SU-DHL-6 (cell line): ENCODE measurements around the gene ZNF701.

Experiments used
- EZH2phosphoT487 ChIP-seq: fragments of 200-600 bp; sonication (generic), shearing (Covaris generic); conservative IDR thresholded peaks from 2 replicates; pipeline ENCODE4 v1.6.1; 2018; ENCODE audit warnings: mild to moderate bottlenecking, antibody characterized with exemption, low read length, moderate library complexity, mixed read lengths
- TF ChIP-seq, protein P1 (sequence below): fragments of 200-600 bp; sonication (generic); IDR thresholded peaks from one replicate; pipeline ENCODE4 v1.5.1; 2017; ENCODE audit warnings: antibody characterized with exemption, mild to moderate bottlenecking, low read length, moderate library complexity; ENCODE audit not compliant: insufficient read depth, poor library complexity, severe bottlenecking

DNA sequence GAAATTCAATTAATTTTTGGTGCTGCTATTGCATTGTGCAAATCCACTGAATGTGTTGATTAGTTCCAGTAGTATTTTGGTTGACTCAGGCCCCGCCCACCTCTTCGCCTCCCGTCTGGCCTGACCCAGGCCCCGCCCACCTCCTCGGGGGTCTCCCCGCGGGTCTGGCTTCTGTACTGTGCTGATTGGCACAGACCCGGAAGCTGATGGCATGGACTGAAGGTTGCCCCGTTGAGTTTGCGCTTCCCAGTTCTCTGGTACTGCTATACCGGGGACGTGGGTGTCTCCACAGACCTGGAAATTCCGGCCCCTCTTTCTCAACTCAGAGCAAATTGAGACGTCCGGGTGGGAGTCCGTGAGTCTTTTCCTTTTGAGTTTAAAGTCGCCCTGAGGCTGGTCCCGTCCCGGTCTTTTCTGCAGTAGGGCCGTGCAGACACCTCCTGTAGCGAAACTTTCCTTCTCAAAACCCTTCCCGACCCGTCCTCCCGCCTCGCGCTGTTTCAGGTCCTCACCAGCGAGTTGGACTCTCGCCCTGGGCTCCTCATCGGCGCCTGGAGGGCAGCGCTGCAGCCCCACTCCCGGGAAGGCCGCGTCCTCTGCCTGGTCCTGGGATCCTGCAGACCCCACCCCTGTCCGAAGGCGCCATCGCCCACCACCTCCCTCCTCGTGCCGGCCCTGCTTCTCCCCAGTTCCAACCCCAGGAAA is 14.8 kb downstream of the ZNF701 start:
- TF ChIP-seq, protein P1, sequence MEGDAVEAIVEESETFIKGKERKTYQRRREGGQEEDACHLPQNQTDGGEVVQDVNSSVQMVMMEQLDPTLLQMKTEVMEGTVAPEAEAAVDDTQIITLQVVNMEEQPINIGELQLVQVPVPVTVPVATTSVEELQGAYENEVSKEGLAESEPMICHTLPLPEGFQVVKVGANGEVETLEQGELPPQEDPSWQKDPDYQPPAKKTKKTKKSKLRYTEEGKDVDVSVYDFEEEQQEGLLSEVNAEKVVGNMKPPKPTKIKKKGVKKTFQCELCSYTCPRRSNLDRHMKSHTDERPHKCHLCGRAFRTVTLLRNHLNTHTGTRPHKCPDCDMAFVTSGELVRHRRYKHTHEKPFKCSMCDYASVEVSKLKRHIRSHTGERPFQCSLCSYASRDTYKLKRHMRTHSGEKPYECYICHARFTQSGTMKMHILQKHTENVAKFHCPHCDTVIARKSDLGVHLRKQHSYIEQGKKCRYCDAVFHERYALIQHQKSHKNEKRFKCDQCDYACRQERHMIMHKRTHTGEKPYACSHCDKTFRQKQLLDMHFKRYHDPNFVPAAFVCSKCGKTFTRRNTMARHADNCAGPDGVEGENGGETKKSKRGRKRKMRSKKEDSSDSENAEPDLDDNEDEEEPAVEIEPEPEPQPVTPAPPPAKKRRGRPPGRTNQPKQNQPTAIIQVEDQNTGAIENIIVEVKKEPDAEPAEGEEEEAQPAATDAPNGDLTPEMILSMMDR = no peak
- TF ChIP-seq EZH2phosphoT487 = no peak
